Liver (tissue), 9 donors: Measurements from ENCODE around the gene PTGES. TPM values are rescaled to one million over a fixed set of nuclear protein-coding genes. Genes with fewer than 3 reads are reported as not detected.

Source experiments
- DNase-seq: peaks from one replicate; pipeline ENCODE4 v3.0.0-alpha.2; 2017; ENCODE audit warnings: low spot score
- H3K27ac ChIP-seq, 2 donors: one replicate each; pipeline ENCODE4 v1.7.0; 2013; ENCODE audit warnings: inconsistent platforms in 2 of 2, low read length in 2 of 2, control low read depth in 1 of 2, low read depth in 1 of 2, mild to moderate bottlenecking in 1 of 2
- H3K27me3 ChIP-seq, 4 donors: one replicate each; pipeline versions ENCODE4 v1.6.1 to v1.7.0; 2013; ENCODE audit warnings: low read length in 3 of 4, inconsistent platforms in 1 of 4, mild to moderate bottlenecking in 1 of 4, moderate library complexity in 1 of 4; ENCODE audit not compliant: control insufficient read depth in 4 of 4, insufficient read depth in 4 of 4
- H3K36me3 ChIP-seq, 4 donors: one replicate each; pipeline versions ENCODE4 v1.6.1 to v1.7.0; 2013; ENCODE audit warnings: low read length in 3 of 4, mild to moderate bottlenecking in 3 of 4, low read depth in 1 of 4, moderate library complexity in 1 of 4; ENCODE audit not compliant: control insufficient read depth in 4 of 4, insufficient read depth in 3 of 4
- H3K4me1 ChIP-seq, 4 donors: one replicate each; pipeline versions ENCODE4 v1.6.1 to v1.7.0; 2013; ENCODE audit warnings: low read length in 3 of 4, mild to moderate bottlenecking in 3 of 4, moderate library complexity in 1 of 4; ENCODE audit not compliant: control insufficient read depth in 4 of 4, insufficient read depth in 4 of 4
- H3K4me3 ChIP-seq, 3 donors: one replicate each; pipeline versions ENCODE4 v1.6.1 to v1.7.0; 2013; ENCODE audit warnings: low read length in 3 of 3, control low read depth in 1 of 3, low read depth in 1 of 3, mild to moderate bottlenecking in 1 of 3
- H3K9ac ChIP-seq, 2 donors: one replicate each; pipeline ENCODE4 v1.7.0; 2013; ENCODE audit warnings: low read length in 2 of 2, mild to moderate bottlenecking in 2 of 2, moderate library complexity in 2 of 2, control low read depth in 1 of 2, low read depth in 1 of 2
- H3K9me3 ChIP-seq, 4 donors: one replicate each; pipeline versions ENCODE4 v1.6.1 to v1.7.0; 2013; ENCODE audit warnings: low read length in 3 of 4; ENCODE audit not compliant: control insufficient read depth in 4 of 4
- EGR1 ChIP-seq, 2 donors: IDR thresholded peaks; 2 replicates each; pipeline ENCODE4 v1.6.1; 2016 to 2018; ENCODE audit warnings: antibody characterized with exemption in 2 of 2, low read depth in 2 of 2
- FOXA1 ChIP-seq: IDR thresholded peaks from 2 replicates; pipeline ENCODE4 v1.6.1; 2016; ENCODE audit warnings: antibody characterized with exemption
- FOXA2 ChIP-seq: IDR thresholded peaks from 2 replicates; pipeline ENCODE4 v1.6.1; 2016; ENCODE audit warnings: antibody characterized with exemption
- HNF4A ChIP-seq, 2 donors: conservative IDR thresholded peaks; 2 replicates each; pipeline ENCODE4 v1.6.1; 2016; ENCODE audit warnings: antibody characterized with exemption in 2 of 2, mild to moderate bottlenecking in 2 of 2
- HNF4G ChIP-seq: IDR thresholded peaks from 2 replicates; pipeline ENCODE4 v1.6.1; 2016; ENCODE audit warnings: antibody characterized with exemption
- NR2F2 ChIP-seq: IDR thresholded peaks from 2 replicates; pipeline ENCODE4 v1.6.1; 2016; ENCODE audit warnings: antibody characterized with exemption
- RAD21 ChIP-seq, 2 donors: IDR thresholded peaks; 2 replicates each; pipeline ENCODE4 v1.6.1; 2016; ENCODE audit warnings: antibody characterized with exemption in 2 of 2, mild to moderate bottlenecking in 2 of 2
- REST ChIP-seq: IDR thresholded peaks from 2 replicates; pipeline ENCODE4 v1.6.1; 2016; ENCODE audit warnings: antibody characterized with exemption, mild to moderate bottlenecking
- RXRA ChIP-seq, 2 donors: IDR thresholded peaks; 2 replicates each; pipeline ENCODE4 v1.6.1; 2017 to 2018; ENCODE audit warnings: antibody characterized with exemption in 2 of 2, mild to moderate bottlenecking in 1 of 2
- SP1 ChIP-seq: IDR thresholded peaks from 2 replicates; pipeline ENCODE4 v1.6.1; 2018; ENCODE audit warnings: antibody characterized with exemption, mild to moderate bottlenecking
- TAF1 ChIP-seq: conservative IDR thresholded peaks from 2 replicates; pipeline ENCODE4 v1.6.1; 2016; ENCODE audit warnings: antibody characterized with exemption, mild to moderate bottlenecking
- YY1 ChIP-seq: IDR thresholded peaks from 2 replicates; pipeline ENCODE4 v1.6.1; 2016; ENCODE audit warnings: antibody characterized with exemption, mild to moderate bottlenecking
- WGBS: extraction: QIAGEN DNeasy Blood & Tissue Kit; methylation state at CpG from one replicate; pipeline ENCODE4 v1.1.7; 2013; 5-methylcytosine and 5-hydroxymethylcytosine counted together
- polyA plus RNA-seq, 2 donors: library from polyadenylated mRNA; stranded (reverse) in 1 of 2; unstranded in 1 of 2; fragments of 200-250 nt in 1 of 2; fragments of >200 nt in 1 of 2; fragmentation: Nextera tagmentation in 1 of 2; extraction: Ambion mirVana in 1 of 2; gene quantifications; one replicate each; pipeline versions ENCODE4 v1.2.1 to v1.2.3, GENCODE V29; 2013 to 2015
- total RNA-seq, 2 donors: library from RNA; depleted of rRNA; stranded (reverse); fragments of >200 nt; gene quantifications; one replicate each; pipeline ENCODE4 v1.2.3, GENCODE V29; 2014
- TF ChIP-seq, protein P1 (sequence below): IDR thresholded peaks from 2 replicates; pipeline ENCODE4 v1.6.1; 2016; ENCODE audit warnings: antibody characterized with exemption
- TF ChIP-seq, protein P2 (sequence below): IDR thresholded peaks from 2 replicates; pipeline ENCODE4 v1.6.1; 2016; ENCODE audit warnings: antibody characterized with exemption
- TF ChIP-seq, protein P3 (sequence below): IDR thresholded peaks from 2 replicates; pipeline ENCODE4 v1.6.1; 2016; ENCODE audit warnings: antibody characterized with exemption
- TF ChIP-seq, protein P4 (sequence below): fragments of 150-350 bp; IDR thresholded peaks from 2 replicates; pipeline ENCODE4 v1.5.1; 2017; ENCODE audit warnings: improper control_type of control experiment, low read depth, low read length; ENCODE audit not compliant: missing input control
- donor health status: healthy.
- donor health status: healthy.
- donor health status: healthy.
- donor health status: healthy.
- donor health status: healthy.

PTGES gene
- total and polyA plus RNA-seq, 4 donors = 0.07 to 0.47 (median 0.17) TPM; not detected in 1

DNA sequence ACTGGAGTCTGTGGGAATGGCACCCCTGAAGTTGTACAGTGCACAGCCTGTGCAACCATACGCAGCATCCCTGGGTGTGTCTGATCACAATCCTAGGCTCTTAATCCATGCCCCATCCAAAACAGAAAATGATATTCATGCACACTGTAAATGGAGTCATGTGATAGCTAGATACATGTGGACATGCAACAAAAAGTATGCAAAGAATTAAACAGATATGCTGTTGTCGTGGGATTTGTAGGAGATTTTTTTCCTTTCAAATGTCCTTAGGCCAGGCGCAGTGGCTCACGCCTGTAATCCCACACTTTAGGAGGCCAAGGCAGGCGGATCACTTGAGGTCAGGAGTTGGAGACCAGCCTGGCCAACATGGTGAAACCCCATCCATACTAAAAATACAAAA is 51.3 kb downstream of the PTGES start:
- peaks cover 3 to 9% (median 6%) of the 10 kb centered on the region in 4 donors for H3K4me1 ChIP-seq
- H3K36me3 ChIP-seq = no peaks in the 10 kb centered on the region
- DNase-seq = no peak
- no peak overlapping the region for H3K4me3 ChIP-seq
- no peak overlapping the region for H3K27ac ChIP-seq
- no peaks in the 10 kb centered on the region for H3K9me3 ChIP-seq
- WGBS = 84% methylated on average over 5 of the region's 5 CpGs
- peaks cover 0 to 6% (median 3%) of the 10 kb centered on the region in 4 donors for H3K27me3 ChIP-seq
- H3K9ac ChIP-seq = no peak overlapping the region
- TF ChIP-seq EGR1 (IDR thresholded peaks at IDR 0.05; ENCODE audit: low read depth in 2 of 2) (no peak), TAF1 (no peak), SP1 (no peak)
- TF ChIP-seq, protein P1, sequence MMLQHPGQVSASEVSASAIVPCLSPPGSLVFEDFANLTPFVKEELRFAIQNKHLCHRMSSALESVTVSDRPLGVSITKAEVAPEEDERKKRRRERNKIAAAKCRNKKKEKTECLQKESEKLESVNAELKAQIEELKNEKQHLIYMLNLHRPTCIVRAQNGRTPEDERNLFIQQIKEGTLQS = no peak
- TF ChIP-seq, protein P2, sequence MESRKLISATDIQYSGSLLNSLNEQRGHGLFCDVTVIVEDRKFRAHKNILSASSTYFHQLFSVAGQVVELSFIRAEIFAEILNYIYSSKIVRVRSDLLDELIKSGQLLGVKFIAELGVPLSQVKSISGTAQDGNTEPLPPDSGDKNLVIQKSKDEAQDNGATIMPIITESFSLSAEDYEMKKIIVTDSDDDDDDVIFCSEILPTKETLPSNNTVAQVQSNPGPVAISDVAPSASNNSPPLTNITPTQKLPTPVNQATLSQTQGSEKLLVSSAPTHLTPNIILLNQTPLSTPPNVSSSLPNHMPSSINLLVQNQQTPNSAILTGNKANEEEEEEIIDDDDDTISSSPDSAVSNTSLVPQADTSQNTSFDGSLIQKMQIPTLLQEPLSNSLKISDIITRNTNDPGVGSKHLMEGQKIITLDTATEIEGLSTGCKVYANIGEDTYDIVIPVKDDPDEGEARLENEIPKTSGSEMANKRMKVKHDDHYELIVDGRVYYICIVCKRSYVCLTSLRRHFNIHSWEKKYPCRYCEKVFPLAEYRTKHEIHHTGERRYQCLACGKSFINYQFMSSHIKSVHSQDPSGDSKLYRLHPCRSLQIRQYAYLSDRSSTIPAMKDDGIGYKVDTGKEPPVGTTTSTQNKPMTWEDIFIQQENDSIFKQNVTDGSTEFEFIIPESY = no peak

- WGBS = 71% methylated on average over 11 of the region's 11 CpGs
- Histone ChIP-seq H3K36me3 (no peaks in the 10 kb centered on the region), H3K4me3 (no peak overlapping the region), H3K27me3 (peaks cover 0 to 6% (median 3%) of the 10 kb centered on the region in 4 donors), H3K9me3 (no peaks in the 10 kb centered on the region), H3K27ac (no peak overlapping the region), H3K4me1 (peaks cover 3 to 9% (median 6%) of the 10 kb centered on the region in 4 donors), H3K9ac (no peak overlapping the region)
- no peak for DNase-seq
- TF ChIP-seq NR2F2 (no peak), FOXA1 (no peak), YY1 (no peak), HNF4A (conservative IDR thresholded peaks at IDR 0.05) (no peak), RXRA (IDR thresholded peaks at IDR 0.05) (no peak), REST (no peak), EGR1 (IDR thresholded peaks at IDR 0.05; ENCODE audit: low read depth in 2 of 2) (no peak), SP1 (no peak), RAD21 (IDR thresholded peaks at IDR 0.05) (no peak), TAF1 (no peak), FOXA2 (no peak), HNF4G (no peak)
- TF ChIP-seq, protein P1 = no peak
- TF ChIP-seq, protein P3, sequence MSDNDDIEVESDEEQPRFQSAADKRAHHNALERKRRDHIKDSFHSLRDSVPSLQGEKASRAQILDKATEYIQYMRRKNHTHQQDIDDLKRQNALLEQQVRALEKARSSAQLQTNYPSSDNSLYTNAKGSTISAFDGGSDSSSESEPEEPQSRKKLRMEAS = no peak
- TF ChIP-seq, protein P4, sequence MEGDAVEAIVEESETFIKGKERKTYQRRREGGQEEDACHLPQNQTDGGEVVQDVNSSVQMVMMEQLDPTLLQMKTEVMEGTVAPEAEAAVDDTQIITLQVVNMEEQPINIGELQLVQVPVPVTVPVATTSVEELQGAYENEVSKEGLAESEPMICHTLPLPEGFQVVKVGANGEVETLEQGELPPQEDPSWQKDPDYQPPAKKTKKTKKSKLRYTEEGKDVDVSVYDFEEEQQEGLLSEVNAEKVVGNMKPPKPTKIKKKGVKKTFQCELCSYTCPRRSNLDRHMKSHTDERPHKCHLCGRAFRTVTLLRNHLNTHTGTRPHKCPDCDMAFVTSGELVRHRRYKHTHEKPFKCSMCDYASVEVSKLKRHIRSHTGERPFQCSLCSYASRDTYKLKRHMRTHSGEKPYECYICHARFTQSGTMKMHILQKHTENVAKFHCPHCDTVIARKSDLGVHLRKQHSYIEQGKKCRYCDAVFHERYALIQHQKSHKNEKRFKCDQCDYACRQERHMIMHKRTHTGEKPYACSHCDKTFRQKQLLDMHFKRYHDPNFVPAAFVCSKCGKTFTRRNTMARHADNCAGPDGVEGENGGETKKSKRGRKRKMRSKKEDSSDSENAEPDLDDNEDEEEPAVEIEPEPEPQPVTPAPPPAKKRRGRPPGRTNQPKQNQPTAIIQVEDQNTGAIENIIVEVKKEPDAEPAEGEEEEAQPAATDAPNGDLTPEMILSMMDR = no peak
These were observed 51.8 kb downstream of the PTGES start for GRCh38 chr9:129701054-129701453.
